HCT116 (cell line): ENCODE results near the gene PTCSC3.

Experiments used
- CTCF ChIP-seq, 3 experiments: fragments of 200-600 bp in 1 of 3; sonication (generic) in 1 of 3; IDR thresholded peaks in 2 of 3; conservative IDR thresholded peaks in 1 of 3; 2 replicates each; pipeline ENCODE4 v1.5.1; 2012 to 2017; ENCODE audit warnings: low read depth in 2 of 3, low read length in 2 of 3, antibody characterized with exemption in 1 of 3, borderline replicate concordance in 1 of 3, control low read depth in 1 of 3, mild to moderate bottlenecking in 1 of 3, mixed read lengths in 1 of 3, mixed run types in 1 of 3, moderate library complexity in 1 of 3; ENCODE audit not compliant: insufficient read depth in 1 of 3
- EZH2phosphoT487 ChIP-seq: fragments of 200-600 bp; IDR thresholded peaks from 2 replicates; pipeline ENCODE4 v1.6.1; 2018; ENCODE audit warnings: antibody characterized with exemption, borderline replicate concordance
- POLR2A ChIP-seq: IDR thresholded peaks from 2 replicates; pipeline ENCODE4 v1.7.0; 2011; ENCODE audit warnings: borderline replicate concordance; ENCODE audit not compliant: insufficient read depth, insufficient read length; ENCODE audit errors: extremely low read depth
- POLR2AphosphoS5 ChIP-seq: IDR thresholded peaks from 2 replicates; pipeline ENCODE4 v1.6.1; 2011; ENCODE audit warnings: mild to moderate bottlenecking, low read depth, low read length, moderate library complexity
- REST ChIP-seq: IDR thresholded peaks from 2 replicates; pipeline ENCODE4 v1.6.1; 2012; ENCODE audit warnings: low read depth

- TF ChIP-seq EZH2phosphoT487 = no peak
- TF ChIP-seq CTCF (IDR thresholded peaks at IDR 0.05 in 2 of 3, conservative IDR thresholded peaks at IDR 0.05 in 1 of 3; ENCODE audit: borderline replicate concordance in 1 of 3, insufficient read depth in 1 of 3, low read depth in 2 of 3, low read length in 2 of 3) = no peak
- TF ChIP-seq POLR2A = no peak
- no peak for TF ChIP-seq POLR2AphosphoS5
- no peak for TF ChIP-seq REST
These were observed 4.9 kb downstream of the PTCSC3 start for GRCh38 chr14:36171607-36172006.
